Measurements from ENCODE around the gene KDM5A. TPM values are rescaled to one million over a fixed set of nuclear protein-coding genes. Genes with fewer than 3 reads are reported as not detected.
A peak's percentile ranks its signal among the peaks of the same experiment; 100 is the strongest.

Gene KDM5A
- total and polyA plus RNA-seq, 12 donors = 5.5 to 104 (median 58.3) TPM

GRCh38 chr12:273382-273781 lies 115.7 kb downstream of the KDM5A start:
- WGBS, 4 donors = 22 to 50% (median 35%) methylated on average over 3 of the region's 3 CpGs
- no peak overlapping the region for H3K4me3 ChIP-seq

GRCh38 chr12:272942-273341 lies 116.2 kb downstream of the KDM5A start:
- no peak for DNase-seq
- Histone ChIP-seq H3K27me3 (no peaks in the 10 kb centered on the region), H3K4me1 (replicated peaks in 1 of 2) (no peaks in the 10 kb centered on the region), H3K27ac (no peak overlapping the region), H3K36me3 (replicated peaks in 1 of 2) (no peaks in the 10 kb centered on the region), H3K4me3 (no peak overlapping the region), H3K9me3 (replicated peaks in 1 of 3) (no peaks in the 10 kb centered on the region)
- no peak for TF ChIP-seq POLR2A (IDR thresholded peaks at IDR 0.05)
- no peak for TF ChIP-seq CTCF (IDR thresholded peaks at IDR 0.05)
- intact Hi-C loops (cut with DNase I) = no loop called here
- 85 to 91% (median 88%) methylated on average over 6 of the region's 6 CpGs for WGBS, 4 donors

More at GRCh38 chr12:273382-273781, 115.7 kb downstream of the KDM5A start:
- intact Hi-C loops (cut with DNase I) = no loop called here
- DNase-seq = no peak
- no peak overlapping the region for H3K27ac ChIP-seq
- TF ChIP-seq CTCF (IDR thresholded peaks at IDR 0.05) = no peak
- no peak for TF ChIP-seq POLR2A (IDR thresholded peaks at IDR 0.05)
- H3K36me3 ChIP-seq (replicated peaks in 1 of 2) = no peaks in the 10 kb centered on the region
- H3K27me3 ChIP-seq = no peaks in the 10 kb centered on the region
- no peaks in the 10 kb centered on the region for H3K4me1 ChIP-seq (replicated peaks in 1 of 2)
- H3K9me3 ChIP-seq (replicated peaks in 1 of 3) = no peaks in the 10 kb centered on the region

- DNase-seq = no peak
- intact Hi-C loops (cut with DNase I) = no loop called here
- Histone ChIP-seq H3K9me3 (replicated peaks in 1 of 3) (no peaks in the 10 kb centered on the region), H3K27me3 (no peaks in the 10 kb centered on the region), H3K4me1 (replicated peaks in 1 of 2) (no peaks in the 10 kb centered on the region), H3K27ac (no peak overlapping the region), H3K36me3 (replicated peaks in 1 of 2) (no peaks in the 10 kb centered on the region), H3K4me3 (no peak overlapping the region)
- TF ChIP-seq POLR2A (IDR thresholded peaks at IDR 0.05) (no peak), CTCF (IDR thresholded peaks at IDR 0.05) (no peak)
- WGBS, 4 donors = 64 to 83% (median 78%) methylated on average over 4 of the region's 4 CpGs
Observed at GRCh38 chr12:271161-271560, 118.0 kb downstream of the KDM5A start.

GRCh38 chr12:269191-269590 lies 119.9 kb downstream of the KDM5A start:
- 28 to 42% (median 31%) methylated on average over 3 of the region's 3 CpGs for WGBS, 4 donors
- no peaks in the 10 kb centered on the region for H3K4me1 ChIP-seq (replicated peaks in 1 of 2)

More at GRCh38 chr12:269191-269590, 119.9 kb downstream of the KDM5A start:
- Histone ChIP-seq H3K36me3 (replicated peaks in 1 of 2) (no peaks in the 10 kb centered on the region), H3K27me3 (no peaks in the 10 kb centered on the region), H3K9me3 (replicated peaks in 1 of 3) (no peaks in the 10 kb centered on the region), H3K27ac (no peak overlapping the region), H3K4me3 (no peak overlapping the region)
- TF ChIP-seq CTCF (IDR thresholded peaks at IDR 0.05) = no peak
- no peak for TF ChIP-seq POLR2A (IDR thresholded peaks at IDR 0.05)
- intact Hi-C loops (cut with DNase I) = no loop called here
- DNase-seq = peak in 1 of 7 donors; percentile 8

Measured in adrenal gland (tissue), 12 donors.